IMR-90 (cell line): ENCODE measurements around the gene C1QL2. TPM values are rescaled to one million over a fixed set of nuclear protein-coding genes. Genes with fewer than 3 reads are reported as not detected.

ENCODE experiments used
- ATAC-seq: fragments of 200-7000 bp; cut with Tn5 transposase; 2 replicates; pipeline ENCODE4 v1.9.1; 2020; ENCODE audit warnings: low read depth, mild to moderate bottlenecking, moderate library complexity
- BruUV-seq: library from RNA; stranded (reverse); fragments of 400-500 nt; replicated peaks from 2 replicates; lab custom pipeline; 2021; lab: Mats Ljungman, UMichigan
- CTCF ChIA-PET: fragments of 300-600 bp; formaldehyde crosslinking; extraction: SDS; loops from one replicate; lab custom pipeline; 2021; ENCODE audit warnings: antibody characterized with exemption; lab: Yijun Ruan, JAX
- POLR2A ChIA-PET: fragments of 300-600 bp; sonication (Branson Sonifier 250); formaldehyde crosslinking; loops from one replicate; lab custom pipeline; 2022; ENCODE audit warnings: antibody characterized with exemption; ENCODE audit not compliant: unreplicated experiment; lab: Charles Lee
- DNase-seq: peaks from one replicate; pipeline ENCODE4 v3.0.0; 2013
- H2AFZ ChIP-seq: replicated peaks from 2 replicates; pipeline ENCODE3; 2013; ENCODE audit warnings: low read length, mild to moderate bottlenecking; ENCODE audit not compliant: poor library complexity
- H2AK5ac ChIP-seq: 2 replicates; pipeline ENCODE4 v1.6.1; 2013; ENCODE audit warnings: low read depth, low read length, inconsistent platforms
- H2AK9ac ChIP-seq: replicated peaks from 2 replicates; pipeline ENCODE3; 2013; ENCODE audit warnings: mild to moderate bottlenecking, low read depth, low read length, moderate library complexity; ENCODE audit not compliant: poor library complexity
- H2BK120ac ChIP-seq: 2 replicates; pipeline ENCODE4 v1.6.1; 2013; ENCODE audit warnings: low read depth, low read length, inconsistent platforms
- H2BK15ac ChIP-seq: 3 replicates; pipeline ENCODE4 v1.6.1; 2013; ENCODE audit warnings: low read depth, low read length, inconsistent platforms
- H2BK20ac ChIP-seq: 2 replicates; pipeline ENCODE4 v1.6.1; 2013; ENCODE audit warnings: low read depth, mild to moderate bottlenecking, inconsistent platforms, low read length, moderate library complexity
- H2BK5ac ChIP-seq: 2 replicates; pipeline ENCODE4 v1.6.1; 2013; ENCODE audit warnings: mild to moderate bottlenecking, low read depth, low read length, inconsistent platforms; ENCODE audit not compliant: poor library complexity, severe bottlenecking
- H3K14ac ChIP-seq: replicated peaks from 2 replicates; pipeline ENCODE4 v1.6.1; 2013; ENCODE audit warnings: low read depth, low read length, inconsistent platforms
- H3K18ac ChIP-seq: 2 replicates; pipeline ENCODE4 v1.6.1; 2013; ENCODE audit warnings: low read depth, low read length, control low read depth
- H3K23ac ChIP-seq: 2 replicates; pipeline ENCODE4 v1.6.1; 2013; ENCODE audit warnings: low read depth, low read length, inconsistent platforms
- H3K27ac ChIP-seq: 2 replicates; pipeline ENCODE4 v1.5.1; 2013; ENCODE audit warnings: mild to moderate bottlenecking, control low read depth, low read length; ENCODE audit not compliant: insufficient read depth
- H3K27me3 ChIP-seq: 2 replicates; pipeline ENCODE4 v1.6.1; 2013; ENCODE audit warnings: low read length; ENCODE audit not compliant: control insufficient read depth, insufficient read depth
- H3K36me3 ChIP-seq: 2 replicates; pipeline ENCODE4 v1.6.1; 2013; ENCODE audit warnings: low read length, mixed read lengths; ENCODE audit not compliant: control insufficient read depth, insufficient read depth
- H3K4ac ChIP-seq: 2 replicates; pipeline ENCODE4 v1.6.1; 2013; ENCODE audit warnings: low read depth, low read length, inconsistent platforms
- H3K4me1 ChIP-seq: 2 replicates; pipeline ENCODE4 v1.6.1; 2013; ENCODE audit warnings: low read length, mixed read lengths; ENCODE audit not compliant: control insufficient read depth, insufficient read depth
- H3K4me2 ChIP-seq: 2 replicates; pipeline ENCODE4 v1.6.1; 2013; ENCODE audit warnings: low read depth, mild to moderate bottlenecking, control low read depth, low read length, moderate library complexity
- H3K4me3 ChIP-seq: 2 replicates; pipeline ENCODE4 v1.5.1; 2013; ENCODE audit warnings: low read depth, mild to moderate bottlenecking, control low read depth, low read length, moderate library complexity; ENCODE audit not compliant: insufficient read depth
- H3K56ac ChIP-seq: 2 replicates; pipeline ENCODE4 v1.6.1; 2013; ENCODE audit warnings: low read length, inconsistent platforms; ENCODE audit not compliant: insufficient read depth; ENCODE audit errors: extremely low read depth
- H3K79me1 ChIP-seq, 2 experiments: 2 replicates each; pipeline ENCODE4 v1.6.1; 2013; ENCODE audit warnings: low read length in 2 of 2, inconsistent platforms in 1 of 2, low read depth in 1 of 2
- H3K9ac ChIP-seq: 2 replicates; pipeline ENCODE4 v1.6.1; 2013; ENCODE audit warnings: low read depth, low read length, control low read depth
- H3K9me1 ChIP-seq: 2 replicates; pipeline ENCODE4 v1.6.1; 2013; ENCODE audit warnings: low read length, inconsistent platforms; ENCODE audit not compliant: insufficient read depth
- H3K9me3 ChIP-seq: 2 replicates; pipeline ENCODE4 v1.6.1; 2013; ENCODE audit warnings: low read length; ENCODE audit not compliant: control insufficient read depth, insufficient read depth
- H4K20me1 ChIP-seq: 2 replicates; pipeline ENCODE4 v1.6.1; 2013; ENCODE audit warnings: low read length, inconsistent platforms; ENCODE audit not compliant: insufficient read depth
- H4K5ac ChIP-seq: 2 replicates; pipeline ENCODE4 v1.6.1; 2013; ENCODE audit warnings: mild to moderate bottlenecking, low read depth, low read length, control low read depth
- H4K8ac ChIP-seq, 2 experiments: 2 replicates each; pipeline ENCODE4 v1.6.1; 2013; ENCODE audit warnings: low read depth in 2 of 2, low read length in 2 of 2, control low read depth in 1 of 2, inconsistent platforms in 1 of 2
- H4K91ac ChIP-seq: 2 replicates; pipeline ENCODE4 v1.6.1; 2013; ENCODE audit warnings: low read depth, low read length, inconsistent platforms; ENCODE audit not compliant: insufficient read depth
- BHLHE40 ChIP-seq: fragments of 150-350 bp; IDR thresholded peaks from 2 replicates; pipeline ENCODE4 v1.6.1; 2016; ENCODE audit warnings: mild to moderate bottlenecking, low read depth, low read length
- CHD1 ChIP-seq: IDR thresholded peaks from 2 replicates; pipeline ENCODE4 v1.6.1; 2012; ENCODE audit warnings: low read depth, low read length, improper control_type of control experiment
- ELK1 ChIP-seq: fragments of 150-350 bp; IDR thresholded peaks from 2 replicates; pipeline ENCODE4 v1.6.1; 2016; ENCODE audit warnings: low read depth, mild to moderate bottlenecking, low read length, moderate library complexity, borderline replicate concordance
- FOS ChIP-seq: fragments of 150-350 bp; IDR thresholded peaks from 2 replicates; pipeline ENCODE4 v1.6.1; 2016; ENCODE audit warnings: low read depth, low read length
- MAFK ChIP-seq: IDR thresholded peaks from 2 replicates; pipeline ENCODE4 v1.6.1; 2012; ENCODE audit warnings: low read depth, low read length, improper control_type of control experiment
- MAZ ChIP-seq: IDR thresholded peaks from 2 replicates; pipeline ENCODE4 v1.6.1; 2012; ENCODE audit warnings: low read depth, mild to moderate bottlenecking, low read length, improper control_type of control experiment, moderate library complexity, borderline replicate concordance
- MXI1 ChIP-seq: IDR thresholded peaks from 2 replicates; pipeline ENCODE4 v1.6.1; 2012; ENCODE audit warnings: low read depth, mild to moderate bottlenecking, low read length, moderate library complexity, borderline replicate concordance
- NFE2L2 ChIP-seq: fragments of 150-350 bp; IDR thresholded peaks from 2 replicates; pipeline ENCODE4 v1.6.1; 2016; ENCODE audit warnings: low read depth, mild to moderate bottlenecking, low read length
- POLR2A ChIP-seq: IDR thresholded peaks from 2 replicates; pipeline ENCODE4 v1.6.1; 2012; ENCODE audit warnings: mild to moderate bottlenecking, low read depth, low read length
- RAD21 ChIP-seq: IDR thresholded peaks from 2 replicates; pipeline ENCODE4 v1.6.1; 2012; ENCODE audit warnings: low read length, improper control_type of control experiment
- RFX5 ChIP-seq: IDR thresholded peaks from 2 replicates; pipeline ENCODE4 v1.8.0; 2012; ENCODE audit warnings: low read depth, mild to moderate bottlenecking, low read length, moderate library complexity
- SMC3 ChIP-seq: fragments of 150-350 bp; IDR thresholded peaks from 2 replicates; pipeline ENCODE4 v1.6.1; 2016; ENCODE audit warnings: low read depth, mild to moderate bottlenecking, antibody characterized with exemption, low read length, moderate library complexity
- USF2 ChIP-seq: fragments of 150-350 bp; IDR thresholded peaks from 2 replicates; pipeline ENCODE4 v1.6.1; 2017; ENCODE audit warnings: mild to moderate bottlenecking, antibody characterized with exemption, low read length, low read depth
- WGBS, 2 experiments: methylation state at CpG; one replicate each; pipeline versions ENCODE4 v1.1.5 to v1.1.7; 2013; ENCODE audit warnings: missing lambda C conversion rate in 2 of 2; ENCODE audit not compliant: insufficient read length in 1 of 2; ENCODE audit errors: extremely low coverage in 2 of 2; 5-methylcytosine and 5-hydroxymethylcytosine counted together
- dilution Hi-C: fragments of 300-500 bp; cut with HindIII; formaldehyde crosslinking; loops from one replicate; pipeline ENCODE4 v1.14.3; 2018; ENCODE audit warnings: low sequenced_read_pairs; ENCODE audit not compliant: unreplicated experiment
- in situ Hi-C: fragments of 300-500 bp; cut with MboI; formaldehyde crosslinking; loops from 3 replicates; pipeline ENCODE4 v1.14.3; 2019; ENCODE audit warnings: low sequenced_read_pairs, inconsistent platforms, mixed read lengths
- intact Hi-C: fragments of 100-400 bp; cut with micrococcal nuclease; formaldehyde crosslinking; loops from 2 replicates; pipeline ENCODE4 v1.10.0; 2022
- polyA plus RNA-seq, 3 experiments: library from polyadenylated mRNA; depleted of rRNA; stranded (reverse); fragments of >200 nt; gene quantifications; 2 replicates each; pipeline ENCODE4 v1.2.3, GENCODE V29; 2012; ENCODE audit warnings: low replicate concordance in 1 of 3
- total RNA-seq: library from RNA; depleted of rRNA; stranded (reverse); fragments of >200 nt; gene quantifications from 2 replicates; pipeline ENCODE4 v1.2.3, GENCODE V29; 2012

C1QL2 gene
- total and polyA plus RNA-seq, 2 of the 4 experiments (the other 2 are of a cell fraction), result not detected

GRCh38 chr2:119119999-119120756, 38.4 kb downstream of the C1QL2 start:
- no peak overlapping the region for H3K56ac ChIP-seq
- no peak overlapping the region for H2BK15ac ChIP-seq
- no peak overlapping the region for H3K14ac ChIP-seq
- no peaks in the 10 kb centered on the region for H3K36me3 ChIP-seq
- DNase-seq, result no peak
- H2AK9ac ChIP-seq, result no peak overlapping the region
- no peak overlapping the region for H3K4me3 ChIP-seq
- H3K79me1 ChIP-seq, result no peaks in the 10 kb centered on the region
- H3K9me1 ChIP-seq, result no peaks in the 10 kb centered on the region
- H3K27me3 ChIP-seq, result peaks cover 5% of the 10 kb centered on the region
- ATAC-seq, result no peak
- no peak for TF ChIP-seq RAD21
- no peak for TF ChIP-seq MAZ
- no peak for TF ChIP-seq USF2
- no peak for TF ChIP-seq RFX5
- no peak for TF ChIP-seq ELK1
- no peak for TF ChIP-seq SMC3
- no peak for TF ChIP-seq MAFK
- no peak for TF ChIP-seq FOS
- no peak for TF ChIP-seq NFE2L2
- no peak for TF ChIP-seq CHD1
- no peak for TF ChIP-seq MXI1
- TF ChIP-seq BHLHE40, result no peak
- no peak for TF ChIP-seq POLR2A
- no peak overlapping the region for H4K8ac ChIP-seq
- H3K23ac ChIP-seq, result no peak overlapping the region
- no peak overlapping the region for H3K4ac ChIP-seq
- no peak overlapping the region for H2BK5ac ChIP-seq
- H3K9me3 ChIP-seq, result no peaks in the 10 kb centered on the region
- H3K27ac ChIP-seq, result no peak overlapping the region
- H4K20me1 ChIP-seq, result no peaks in the 10 kb centered on the region
- H3K4me1 ChIP-seq, result no peaks in the 10 kb centered on the region
- H4K91ac ChIP-seq, result no peak overlapping the region
- in situ Hi-C loops (no loop called here), intact Hi-C loops (no loop called here), dilution Hi-C loops (no loop called here)
- no TSS peak for BruUV-seq
- H4K5ac ChIP-seq, result no peak overlapping the region
- H3K18ac ChIP-seq, result no peak overlapping the region
- CTCF ChIA-PET, result no interaction called here
- no peak overlapping the region for H2BK120ac ChIP-seq
- no peak overlapping the region for H3K9ac ChIP-seq
- POLR2A ChIA-PET, result no interaction called here
- no peak overlapping the region for H2AK5ac ChIP-seq
- no peak overlapping the region for H2AFZ ChIP-seq
- 8% methylated on average over 5 of the region's 15 CpGs; no CpG with 5 or more reads in 1 of the 2 experiments for WGBS, 2 experiments
- no peak overlapping the region for H3K4me2 ChIP-seq
- H2BK20ac ChIP-seq, result no peak overlapping the region
